Activated CD4-positive, CD25-positive, alpha-beta regulatory T cell treated with anti-CD3 and anti-CD28 coated beads, Interleukin-2, amount 50 U/mL, for 16 hours (primary cell): Measurements from ENCODE around the gene PRKCA.

Experiments
- DNase-seq: peaks from one replicate; pipeline ENCODE4 v3.0.0-alpha.2; 2020; ENCODE audit warnings: low read depth, low spot score

PRKCA gene

GRCh38 chr17:66860204-66860603, 557.8 kb downstream of the PRKCA start:
- no peak for DNase-seq
